HG03342 (cell line): ENCODE data around the gene OTUB2.

ENCODE experiments used
- ATAC-seq: cut with Tn5 transposase; IDR thresholded peaks from one replicate; pipeline ENCODE4 v1.9.1; 2021; ENCODE audit warnings: mild to moderate bottlenecking, moderate library complexity; ENCODE audit not compliant: unreplicated experiment

The OTUB2 gene

GRCh38 chr14:94040247-94040646, 14.1 kb downstream of the OTUB2 start:
- no peak for ATAC-seq

GRCh38 chr14:94040796-94041195, 14.7 kb downstream of the OTUB2 start:
- ATAC-seq: no peak

DNA sequence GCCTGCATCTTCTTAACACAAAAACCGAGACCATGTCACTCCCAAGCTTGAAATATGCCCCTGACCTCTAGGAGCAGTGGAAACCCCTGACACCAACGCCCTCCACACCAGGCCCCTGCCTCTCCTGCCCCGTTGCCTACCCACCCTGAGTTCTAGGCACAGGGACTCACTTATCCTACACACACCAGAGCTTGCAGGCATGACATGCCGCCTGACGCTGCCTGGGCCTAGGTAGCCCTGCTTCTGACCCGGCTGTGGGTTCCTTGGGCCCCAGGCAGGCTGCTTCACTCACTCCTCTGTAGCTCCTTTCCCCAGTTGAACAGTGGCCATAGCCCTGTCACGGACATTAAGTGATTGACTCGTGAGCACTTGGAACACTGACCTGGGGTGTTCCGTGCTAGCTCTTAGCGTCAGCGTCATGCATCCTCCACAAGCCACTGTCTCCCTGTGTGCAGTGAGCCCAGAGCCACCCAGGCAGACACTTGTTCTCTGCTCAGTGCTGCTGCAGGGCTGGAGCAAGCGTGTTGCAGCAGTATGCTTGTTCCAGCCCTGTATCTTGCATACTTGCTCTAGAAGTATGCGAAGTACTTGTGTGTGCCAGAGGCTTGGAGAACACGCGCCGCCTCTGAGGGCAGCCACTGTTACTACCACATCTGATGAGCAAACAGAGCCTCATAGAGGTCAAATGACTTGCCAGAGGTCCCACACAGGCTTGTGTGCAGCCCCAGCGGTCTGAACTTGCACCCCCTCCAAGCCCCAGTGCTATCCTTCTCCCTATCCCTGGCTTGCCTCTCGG, 15.6 kb downstream of the OTUB2 start:
- no peak for ATAC-seq

GRCh38 chr14:94042433-94043091, 16.4 kb downstream of the OTUB2 start:
- ATAC-seq: no peak

DNA sequence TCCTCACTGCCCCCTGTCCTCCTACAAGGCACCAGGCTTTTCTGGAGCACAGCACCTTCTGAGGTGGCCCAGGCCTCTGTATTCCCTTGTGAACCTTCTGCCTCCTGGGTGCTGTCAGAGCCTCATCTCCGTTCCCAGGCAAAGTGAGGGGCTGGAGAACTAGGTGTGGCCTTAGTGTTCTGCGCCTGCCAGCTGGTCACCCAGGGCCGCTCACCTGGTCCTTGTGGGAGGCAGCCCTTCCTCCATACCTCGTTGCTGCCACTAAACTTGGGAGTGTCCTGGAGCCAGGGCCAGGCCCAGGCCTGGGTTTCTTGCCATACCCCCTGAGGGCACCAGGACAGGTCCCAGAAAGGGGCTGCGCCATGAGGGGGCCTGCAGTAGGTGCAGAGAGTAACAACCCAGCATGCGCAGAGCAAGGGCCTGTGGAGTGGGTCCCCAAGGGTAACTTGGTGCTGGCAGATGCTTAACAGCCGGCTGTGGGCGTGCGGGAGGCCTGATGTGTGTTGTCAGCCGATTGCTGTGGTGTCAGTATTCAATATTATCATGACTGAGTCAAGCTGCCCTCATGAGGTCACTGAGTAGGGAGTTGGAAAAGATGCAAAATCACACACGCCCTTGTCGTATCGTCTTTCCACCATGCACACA, 17.1 kb downstream of the OTUB2 start:
- ATAC-seq: no peak

- no peak for ATAC-seq
These were observed 17.8 kb downstream of the OTUB2 start for GRCh38 chr14:94043756-94044475.

- ATAC-seq: no peak
These were observed 18.4 kb downstream of the OTUB2 start for GRCh38 chr14:94044476-94045091.

- no peak for ATAC-seq
These were observed 19.0 kb downstream of the OTUB2 start for GRCh38 chr14:94045101-94045500.

- ATAC-seq: no peak
These were observed 19.6 kb downstream of the OTUB2 start for GRCh38 chr14:94045563-94046345.

DNA sequence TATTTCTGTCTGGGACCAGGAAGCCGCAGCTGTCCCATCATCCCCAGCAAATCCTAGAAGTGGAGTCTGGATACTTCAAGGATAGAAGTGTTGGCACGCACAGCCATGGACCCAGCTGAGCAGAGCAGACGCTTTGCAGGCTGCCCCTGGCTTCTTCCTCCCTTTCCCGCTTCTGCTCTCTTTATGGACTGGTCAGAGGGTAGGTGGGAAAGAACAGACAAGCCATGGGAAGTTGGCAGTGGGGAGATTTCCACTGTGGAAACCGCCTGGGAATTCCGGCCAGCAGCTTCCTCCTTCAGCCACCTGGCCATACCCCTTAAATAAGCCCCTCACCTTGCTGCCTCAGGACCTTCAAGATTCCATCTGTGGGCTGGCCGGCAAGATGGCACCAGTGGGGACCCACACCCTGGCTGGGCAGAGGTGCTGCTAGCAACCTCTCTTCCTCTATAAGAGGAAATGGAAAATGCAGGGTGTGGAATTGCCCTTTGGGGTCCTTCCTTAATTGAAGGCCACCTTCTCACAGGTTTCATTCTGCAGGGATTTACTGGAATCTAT, 20.6 kb downstream of the OTUB2 start:
- no peak for ATAC-seq

DNA sequence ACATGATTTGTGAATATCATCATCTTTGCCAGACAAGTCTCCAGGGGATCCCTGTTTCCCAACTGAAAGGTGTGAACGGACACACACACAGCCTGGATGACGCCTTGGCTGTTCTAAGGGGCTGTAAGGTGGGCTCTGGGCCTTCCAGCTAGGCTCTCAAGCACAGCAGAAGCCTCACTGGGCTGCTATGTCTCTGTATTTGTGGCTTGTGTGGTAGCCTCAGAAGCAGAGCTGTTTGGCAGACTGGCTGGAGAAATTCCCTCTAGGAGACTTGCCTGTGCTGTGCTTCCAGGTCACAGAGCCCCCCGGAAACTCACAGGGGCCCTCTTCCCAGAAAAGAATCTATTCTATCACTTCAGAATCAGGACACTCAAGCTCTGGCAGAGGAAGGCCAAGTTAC, 21.4 kb downstream of the OTUB2 start:
- no peak for ATAC-seq

- no peak for ATAC-seq
These were observed 22.8 kb downstream of the OTUB2 start for GRCh38 chr14:94048691-94049624.

- ATAC-seq: no peak
These were observed 23.5 kb downstream of the OTUB2 start for GRCh38 chr14:94049625-94050023.

DNA sequence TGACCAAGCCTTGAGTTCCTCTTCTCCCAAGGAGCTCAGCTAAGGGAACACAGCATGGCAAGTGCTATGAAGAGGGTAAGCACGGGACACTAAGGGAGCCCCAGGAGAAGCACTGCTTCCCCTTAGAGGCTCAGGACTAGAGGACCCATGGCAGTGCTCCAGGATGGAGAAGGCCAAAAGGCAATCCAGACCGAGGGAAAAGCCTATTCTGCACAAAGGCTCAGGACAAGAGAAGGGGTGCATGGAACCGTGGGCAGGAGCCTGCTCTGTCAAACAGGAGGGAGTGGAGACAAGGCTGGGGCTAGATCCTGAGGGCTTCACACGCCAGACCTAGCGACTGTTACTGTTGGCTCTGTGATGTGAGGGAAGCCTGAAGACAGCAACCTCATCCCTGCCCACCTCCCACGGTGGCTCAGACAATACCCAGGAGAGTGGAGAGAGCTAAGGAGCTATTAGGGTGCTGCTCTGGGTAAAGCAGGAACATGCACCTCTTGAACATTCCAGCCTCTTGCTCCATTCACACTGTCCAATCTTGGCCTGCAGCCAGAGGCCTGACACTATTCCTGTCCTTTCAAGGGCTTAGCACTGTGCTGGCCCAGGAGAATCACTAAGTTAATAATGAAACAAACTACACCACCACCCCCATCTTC, 24.2 kb downstream of the OTUB2 start:
- ATAC-seq: no peak

- ATAC-seq: no peak
These were observed 25.0 kb downstream of the OTUB2 start for GRCh38 chr14:94051115-94051514.

DNA sequence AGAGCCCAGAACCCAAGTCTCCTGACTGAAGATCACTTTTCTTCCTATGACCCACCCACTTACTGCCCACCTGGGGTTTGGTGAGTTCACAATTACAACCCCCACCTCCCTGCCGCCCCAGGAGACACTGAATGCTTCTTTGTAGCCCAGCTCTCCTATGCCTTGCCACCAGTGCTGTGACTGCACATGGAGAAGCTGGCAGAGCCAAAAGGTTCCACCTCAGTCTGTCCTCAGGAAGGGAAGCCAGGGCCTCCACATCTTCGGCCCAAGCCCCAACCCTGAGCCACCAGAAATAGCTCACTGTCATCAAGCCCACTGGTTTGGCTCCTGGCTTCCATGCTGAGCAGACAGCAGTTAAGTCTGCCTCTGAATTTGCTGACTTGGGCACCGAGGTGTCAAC, 25.6 kb downstream of the OTUB2 start:
- no peak for ATAC-seq

DNA sequence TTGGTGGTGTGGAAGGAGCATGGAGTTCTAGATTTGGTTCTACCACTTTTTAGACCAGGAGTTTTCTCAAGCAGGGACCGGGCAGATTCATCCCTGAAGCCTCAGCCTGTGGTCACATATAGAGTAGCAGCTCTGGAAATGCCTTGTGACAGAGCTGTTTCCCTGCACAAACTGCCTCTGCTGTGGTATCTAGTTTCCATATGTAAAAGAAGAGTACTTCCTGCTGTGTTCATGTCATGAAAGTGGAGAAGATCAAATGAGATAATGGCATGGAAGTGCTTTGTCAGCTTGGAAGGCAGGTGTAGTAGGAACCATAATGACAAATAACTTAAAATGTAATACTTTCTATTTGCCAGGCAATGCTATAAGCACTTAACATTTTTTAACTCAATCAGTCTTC, 26.1 kb downstream of the OTUB2 start:
- no peak for ATAC-seq

DNA sequence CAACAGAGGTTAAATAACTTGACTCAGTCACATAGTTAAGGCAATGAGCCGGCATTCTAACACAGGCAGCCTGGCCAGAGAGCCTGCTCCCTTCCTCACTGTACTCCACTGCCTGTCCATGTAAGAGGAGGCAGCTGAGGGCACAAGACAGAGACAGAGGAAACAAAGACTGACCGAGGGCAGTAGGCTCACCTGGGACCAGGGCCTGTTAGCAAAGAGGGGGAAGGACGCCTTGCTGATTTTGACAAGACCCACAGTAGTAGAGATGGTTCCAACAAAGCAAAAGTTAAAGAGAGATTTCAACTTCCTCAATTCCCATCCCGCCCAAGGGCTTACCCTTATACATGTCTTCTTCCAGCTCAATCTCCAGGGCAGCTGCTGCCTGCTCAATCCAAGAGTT, 26.5 kb downstream of the OTUB2 start:
- ATAC-seq: no peak
